ENCODE results near the gene RAB3GAP1.

The RAB3GAP1 gene

DNA sequence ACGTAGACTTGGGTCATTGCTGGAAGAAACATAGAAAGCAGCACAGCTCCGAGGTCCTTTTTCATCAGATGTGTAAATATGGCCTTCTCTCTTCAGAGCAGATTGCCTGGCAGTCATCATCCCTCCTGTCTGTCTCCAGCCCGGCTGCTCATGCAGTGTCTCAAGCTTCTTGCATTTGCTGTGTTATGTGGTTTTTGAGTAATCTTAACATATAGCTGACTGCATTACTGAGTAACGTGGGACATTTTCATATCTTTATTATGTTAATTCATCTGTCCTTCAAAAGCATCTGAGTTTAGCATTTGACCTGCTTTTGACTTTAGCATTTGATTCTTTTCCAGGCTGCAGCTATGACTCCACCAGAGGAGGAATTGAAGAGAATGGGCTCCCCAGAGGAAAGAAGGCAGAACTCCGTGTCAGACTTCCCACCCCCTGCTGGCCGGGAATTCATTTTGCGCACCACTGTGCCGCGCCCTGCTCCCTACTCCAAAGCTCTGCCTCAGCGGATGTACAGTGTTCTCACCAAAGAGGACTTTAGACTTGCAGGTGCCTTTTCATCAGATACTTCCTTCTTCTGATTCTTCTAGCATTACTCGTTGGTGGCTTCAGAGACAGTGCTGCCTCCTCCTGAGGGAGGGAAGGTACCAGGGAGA lies 116.2 kb downstream of the RAB3GAP1 start:
- no peak for DNase-seq

GRCh38 chr2:135169900-135170753 lies 118.0 kb downstream of the RAB3GAP1 start:
- no peak for DNase-seq

DNA sequence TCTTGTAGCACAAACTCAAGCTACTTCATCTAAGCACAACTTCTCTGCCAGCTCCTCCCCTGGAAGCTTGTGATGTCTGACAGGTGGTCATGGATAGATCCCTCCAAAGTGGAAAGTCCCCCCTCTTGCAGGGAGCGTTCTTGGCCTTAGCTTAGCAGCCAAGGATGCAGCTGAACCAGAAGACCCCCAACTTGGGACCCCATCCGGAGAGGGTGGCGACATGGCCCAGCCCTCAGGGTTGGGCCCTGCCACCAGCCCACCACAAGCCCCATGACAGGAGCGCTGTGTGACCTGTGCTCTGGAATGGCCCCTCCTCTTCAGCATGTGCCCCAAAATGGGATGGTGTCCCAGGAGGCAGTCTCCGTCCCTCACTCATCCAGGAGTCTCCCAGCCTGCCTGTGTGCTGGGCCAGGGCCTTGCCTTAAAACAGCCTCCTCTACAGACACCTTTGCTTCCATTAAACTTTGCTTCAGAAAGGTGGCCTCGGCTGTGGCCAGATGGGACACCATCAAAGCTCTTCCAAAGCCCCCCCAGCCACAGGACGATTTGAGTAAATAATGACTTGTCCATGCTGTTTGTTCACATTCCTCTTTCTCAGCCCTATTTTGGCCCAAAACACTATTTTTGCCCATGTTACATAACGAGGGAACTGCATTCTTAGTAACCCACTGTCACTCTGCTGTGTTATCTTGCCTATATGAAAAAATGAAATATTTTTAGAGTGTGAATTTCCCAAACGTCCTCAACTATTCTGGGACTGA lies 122.1 kb downstream of the RAB3GAP1 start:
- no peak for DNase-seq

GRCh38 chr2:135174810-135175093 lies 122.7 kb downstream of the RAB3GAP1 start:
- DNase-seq, result no peak

DNA sequence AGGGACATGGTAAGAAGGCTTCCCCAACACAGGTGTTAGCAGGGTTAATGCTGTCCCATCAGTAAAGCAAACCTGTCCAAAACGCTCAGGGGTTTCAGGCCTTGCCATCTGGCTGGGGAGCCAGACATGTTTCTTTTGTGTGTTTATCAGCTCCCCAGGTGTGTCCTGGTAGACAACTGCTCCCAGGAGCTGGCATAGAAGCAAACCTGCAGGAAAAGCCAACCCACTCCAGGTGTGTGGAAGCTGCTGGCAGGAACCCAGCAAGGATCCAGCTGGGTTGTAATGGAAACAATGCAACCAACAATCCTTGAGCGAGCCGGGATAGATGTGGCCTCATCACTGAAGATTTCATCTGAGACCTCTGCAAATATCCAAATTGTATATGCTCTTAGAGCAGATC lies 123.1 kb downstream of the RAB3GAP1 start:
- peak; percentile 33 for DNase-seq

GRCh38 chr2:135179689-135180088 lies 127.6 kb downstream of the RAB3GAP1 start:
- DNase-seq, result no peak

DNA sequence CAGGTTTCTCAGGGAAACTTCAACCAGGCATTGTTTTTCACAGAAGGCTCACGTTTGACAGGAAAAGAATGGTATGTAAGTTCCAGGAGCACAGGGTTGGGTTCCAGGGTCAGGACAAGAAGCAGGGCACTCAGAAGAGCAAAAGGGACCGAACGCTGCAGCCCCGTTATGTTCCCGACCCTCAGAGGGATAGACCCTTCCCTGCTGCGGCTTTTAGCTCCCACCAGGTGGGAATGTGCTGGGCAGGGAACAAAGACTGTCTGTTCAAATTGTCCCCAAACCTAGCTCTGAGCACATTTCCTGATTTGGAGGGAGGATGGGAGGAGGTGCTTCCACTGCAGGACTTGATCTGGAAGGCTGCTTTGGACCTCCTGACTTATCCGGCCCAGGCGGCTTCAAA lies 130.1 kb downstream of the RAB3GAP1 start:
- DNase-seq, result no peak

DNA sequence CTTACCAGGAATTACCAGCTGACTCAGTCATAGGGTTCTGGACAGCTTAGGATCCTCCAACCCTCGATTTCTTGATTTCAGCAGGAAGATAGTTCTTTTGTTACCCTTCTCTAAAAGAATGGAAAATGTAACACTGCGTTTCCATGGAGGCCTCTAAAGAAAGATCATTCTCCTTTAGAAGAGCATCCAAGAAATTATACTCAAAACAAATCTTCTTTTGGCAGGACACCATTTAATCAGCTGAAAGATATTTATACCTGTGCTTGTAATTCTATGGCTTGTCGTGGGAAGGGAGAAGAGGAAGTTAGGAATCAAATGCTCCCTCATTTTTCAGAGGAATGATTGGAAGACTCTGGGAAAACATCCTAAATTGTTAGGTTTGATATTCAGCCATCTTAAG lies 130.5 kb downstream of the RAB3GAP1 start:
- DNase-seq, result no peak

- no peak for DNase-seq
Observed at GRCh38 chr2:135183822-135184221, 131.7 kb downstream of the RAB3GAP1 start.

GRCh38 chr2:135186054-135186453 lies 134.0 kb downstream of the RAB3GAP1 start:
- no peak for DNase-seq

- DNase-seq, result no peak
Observed at GRCh38 chr2:135187270-135187669, 135.2 kb downstream of the RAB3GAP1 start.

DNA sequence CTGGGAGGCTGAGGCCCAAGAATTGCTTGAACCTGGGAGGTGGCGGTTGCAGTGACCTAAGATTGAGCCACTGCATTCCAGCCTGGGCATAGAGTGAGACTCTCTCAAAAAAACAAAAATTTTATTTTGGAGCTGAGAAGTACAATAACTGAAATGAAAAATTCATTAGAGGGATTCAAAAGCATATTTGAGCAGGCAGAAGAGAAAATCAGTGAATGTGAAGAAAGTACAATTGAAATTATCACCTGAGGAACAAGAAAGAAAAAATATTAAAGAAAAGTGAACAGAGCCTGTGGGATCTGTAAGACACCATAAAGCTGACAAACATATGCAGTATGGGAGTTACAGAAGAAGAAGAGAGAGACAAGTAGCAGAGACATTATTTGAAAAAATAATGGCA lies 137.1 kb downstream of the RAB3GAP1 start:
- DNase-seq, result no peak

DNA sequence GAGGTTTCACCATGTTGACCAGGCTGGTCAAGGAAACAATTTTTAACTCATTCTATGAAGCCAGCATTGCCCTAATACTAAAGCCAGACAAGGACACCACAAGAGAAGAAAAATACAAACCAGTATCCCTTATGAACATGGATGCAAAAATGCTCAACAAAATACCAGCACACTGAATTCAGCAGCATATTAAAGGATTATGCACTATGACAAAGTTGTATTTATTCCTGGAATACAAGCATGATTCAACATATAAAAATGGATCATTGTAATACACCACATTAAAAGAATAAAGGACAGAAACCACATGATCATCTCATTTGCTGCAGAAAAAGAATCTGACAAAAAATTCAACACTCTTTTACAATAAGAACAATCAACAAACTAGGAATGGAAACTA lies 138.7 kb downstream of the RAB3GAP1 start:
- DNase-seq, result no peak

DNA sequence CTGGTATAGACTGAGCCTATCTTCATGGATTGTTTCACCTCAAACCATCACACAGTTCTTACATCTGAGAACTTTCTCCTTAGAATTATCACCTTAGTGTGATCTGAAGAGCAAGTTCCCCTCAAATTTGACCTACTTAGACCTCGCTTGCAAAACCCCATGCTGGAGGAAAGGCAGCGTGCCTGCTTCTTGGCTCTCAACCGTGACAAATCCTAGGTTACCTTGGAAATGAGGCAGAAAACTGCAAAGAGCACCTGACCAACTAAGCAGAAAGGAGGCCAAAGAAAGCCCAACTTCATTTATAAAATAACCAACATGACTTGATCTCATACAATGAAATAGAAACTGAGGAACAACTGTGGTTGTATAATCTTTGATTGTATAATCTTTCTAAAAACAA lies 146.4 kb downstream of the RAB3GAP1 start:
- DNase-seq, result no peak

- DNase-seq, result no peak
Observed at GRCh38 chr2:135202751-135203150, 150.7 kb downstream of the RAB3GAP1 start.

DNA sequence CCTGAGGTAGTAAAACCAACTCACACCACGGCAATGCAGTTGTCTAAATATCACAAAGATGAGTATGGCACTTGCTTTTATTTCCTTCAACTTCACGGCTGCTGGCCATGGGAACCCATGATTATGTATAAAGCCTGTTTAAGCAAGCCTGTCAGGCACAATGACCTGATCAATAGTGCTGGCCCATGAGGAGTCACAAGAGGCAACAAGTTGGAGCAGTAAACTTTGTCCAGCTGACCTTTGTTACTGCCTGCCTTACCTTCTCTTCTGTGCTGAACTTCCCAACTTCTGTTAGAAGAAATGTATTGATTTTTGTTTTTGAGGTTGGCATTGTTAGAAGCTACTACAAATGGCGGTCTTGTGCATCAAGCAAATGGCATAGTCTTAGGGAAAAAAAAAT lies 151.9 kb downstream of the RAB3GAP1 start:
- no peak for DNase-seq

DNA sequence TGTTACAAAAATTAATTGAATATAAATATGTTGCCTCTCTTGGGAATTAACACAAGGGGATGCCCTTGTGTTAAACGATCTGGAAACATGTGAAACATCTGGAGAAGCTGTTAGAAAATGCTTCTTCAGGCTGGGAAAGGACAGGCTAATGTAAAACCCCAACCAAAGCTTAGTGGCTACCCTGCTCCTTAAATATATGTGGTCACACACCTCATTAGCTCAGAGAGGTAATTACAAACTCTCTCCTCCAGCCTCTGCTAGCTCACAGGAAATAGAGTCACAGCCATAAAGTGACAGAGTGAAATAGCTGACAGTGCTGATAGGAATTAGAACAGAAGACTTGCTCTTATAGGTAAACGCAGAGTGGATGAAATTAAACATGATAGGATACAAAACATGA lies 155.9 kb downstream of the RAB3GAP1 start:
- DNase-seq, result no peak

- DNase-seq, result no peak
Observed at GRCh38 chr2:135212757-135213156, 160.7 kb downstream of the RAB3GAP1 start.

DNA sequence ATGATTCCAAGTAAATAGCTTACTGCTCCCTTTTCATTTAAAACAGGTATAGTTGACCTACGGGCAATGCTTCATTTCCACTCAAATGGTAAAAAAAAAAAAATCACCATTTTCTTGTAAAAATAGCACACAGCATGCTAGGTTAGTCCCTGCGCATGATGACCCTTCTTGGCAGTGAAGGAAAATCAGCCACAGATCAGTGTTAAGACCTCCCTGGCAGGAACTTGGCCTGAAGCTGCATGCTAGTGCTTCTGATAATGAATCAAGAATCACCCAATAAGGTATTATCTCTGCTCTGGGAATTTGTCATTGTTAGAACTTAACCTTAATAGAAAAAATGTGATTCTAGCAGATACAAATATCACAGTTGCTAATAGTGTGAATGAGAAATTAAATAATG lies 166.3 kb downstream of the RAB3GAP1 start:
- no peak for DNase-seq

DNA sequence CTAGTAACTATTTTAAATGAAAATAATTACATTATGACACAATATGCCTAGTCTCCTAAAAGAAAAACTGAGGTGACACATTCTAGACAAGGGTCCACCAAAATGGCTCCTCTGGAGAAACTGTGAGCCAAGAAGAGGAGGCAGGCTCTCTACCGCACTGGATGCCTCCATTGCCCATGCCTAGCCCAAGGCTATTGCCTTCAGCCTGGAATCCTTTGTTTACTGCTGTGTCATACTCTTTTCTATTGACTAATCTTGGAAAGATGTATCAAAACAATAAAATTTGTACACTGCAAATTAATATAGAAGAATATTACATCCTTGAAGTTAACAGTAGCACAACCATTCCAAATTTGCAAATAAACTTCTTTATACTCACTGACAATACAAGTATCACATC lies 167.1 kb downstream of the RAB3GAP1 start:
- DNase-seq, result no peak

All from NCI-H774 (cell line).